Muscle of leg (tissue), 11 donors: ENCODE measurements around the gene NCSTN. TPM values are rescaled to one million over a fixed set of nuclear protein-coding genes. Genes with fewer than 3 reads are reported as not detected.

Source experiments
- DNase-seq: peaks from one replicate; pipeline ENCODE4 v3.0.0; 2013
- H3K27ac ChIP-seq: one replicate; pipeline ENCODE4 v1.5.1; 2013; ENCODE audit warnings: mild to moderate bottlenecking, low read length, control low read depth
- H3K27me3 ChIP-seq: one replicate; pipeline ENCODE4 v1.6.1; 2013; ENCODE audit warnings: low read length; ENCODE audit not compliant: control insufficient read depth, insufficient read depth
- H3K36me3 ChIP-seq: one replicate; pipeline ENCODE4 v1.6.1; 2013; ENCODE audit warnings: low read length; ENCODE audit not compliant: control insufficient read depth, insufficient read depth
- H3K4me1 ChIP-seq: one replicate; pipeline ENCODE4 v1.6.1; 2013; ENCODE audit warnings: low read length; ENCODE audit not compliant: control insufficient read depth, insufficient read depth
- H3K4me3 ChIP-seq: one replicate; pipeline ENCODE4 v1.5.1; 2013; ENCODE audit warnings: low read length, control low read depth
- H3K9me3 ChIP-seq: replicated peaks from 2 replicates; pipeline ENCODE4 v1.6.1; 2013; ENCODE audit warnings: low read depth, low read length; ENCODE audit not compliant: control insufficient read depth
- WGBS: methylation state at CpG from one replicate; pipeline ENCODE4 v1.1.5; 2013; ENCODE audit warnings: missing lambda C conversion rate; ENCODE audit not compliant: insufficient coverage; 5-methylcytosine and 5-hydroxymethylcytosine counted together
- polyA plus RNA-seq, 8 donors: library from polyadenylated mRNA; unstranded; fragments of 120-200 nt; gene quantifications; one replicate each; pipeline versions ENCODE4 v1.2.1 to v1.2.3, GENCODE V29; 2013; ENCODE audit warnings: inconsistent platforms in 1 of 8, low replicate concordance in 1 of 8; ENCODE audit not compliant: insufficient read length in 8 of 8, insufficient read depth in 1 of 8
- total RNA-seq: library from RNA; stranded (reverse); fragments of 120-200 nt; gene quantifications from one replicate; pipeline ENCODE4 v1.2.4, GENCODE V29; 2013

NCSTN gene
- total and polyA plus RNA-seq, 9 donors: 43.4 to 111 (median 98.4) TPM

- no peak for DNase-seq
- Histone ChIP-seq H3K27ac (no peak overlapping the region), H3K4me1 (peaks cover 19% of the 10 kb centered on the region), H3K4me3 (no peak overlapping the region), H3K9me3 (no peaks in the 10 kb centered on the region), H3K27me3 (no peaks in the 10 kb centered on the region), H3K36me3 (peaks cover 47% of the 10 kb centered on the region)
- no CpG with 5 or more reads among the region's 8 CpGs for WGBS
Observed at GRCh38 chr1:160360227-160360695, 17.1 kb downstream of the NCSTN start.

- no peaks in the 10 kb centered on the region for H3K27me3 ChIP-seq
- WGBS: 59% methylated on average over 1 of the region's 2 CpGs
- no peak for DNase-seq
Observed at GRCh38 chr1:160361199-160361598, 18.0 kb downstream of the NCSTN start.

GRCh38 chr1:160361814-160362167, 18.6 kb downstream of the NCSTN start:
- WGBS: no CpG with 5 or more reads among the region's 4 CpGs
- no peaks in the 10 kb centered on the region for H3K27me3 ChIP-seq
- DNase-seq: no peak

More at GRCh38 chr1:160361199-160361598, 18.0 kb downstream of the NCSTN start:
- H3K27ac ChIP-seq: no peak overlapping the region
- H3K9me3 ChIP-seq: no peaks in the 10 kb centered on the region
- H3K4me1 ChIP-seq: peaks cover 22% of the 10 kb centered on the region
- H3K4me3 ChIP-seq: no peak overlapping the region
- H3K36me3 ChIP-seq: peaks cover 38% of the 10 kb centered on the region

GRCh38 chr1:160362168-160362957, 19.2 kb downstream of the NCSTN start:
- H3K27me3 ChIP-seq: no peaks in the 10 kb centered on the region
- H3K4me1 ChIP-seq: peaks cover 30% of the 10 kb centered on the region
- H3K9me3 ChIP-seq: no peaks in the 10 kb centered on the region
- DNase-seq: no peak
- H3K4me3 ChIP-seq: no peak overlapping the region
- H3K36me3 ChIP-seq: peaks cover 26% of the 10 kb centered on the region
- WGBS: 43% methylated on average over 8 of the region's 9 CpGs
- H3K27ac ChIP-seq: peak overlapping the region; percentile 1

More at GRCh38 chr1:160361814-160362167, 18.6 kb downstream of the NCSTN start:
- Histone ChIP-seq H3K4me1 (peaks cover 27% of the 10 kb centered on the region), H3K36me3 (peaks cover 32% of the 10 kb centered on the region), H3K27ac (no peak overlapping the region), H3K4me3 (no peak overlapping the region), H3K9me3 (no peaks in the 10 kb centered on the region)

- Histone ChIP-seq H3K36me3 (peaks cover 20% of the 10 kb centered on the region), H3K9me3 (no peaks in the 10 kb centered on the region), H3K4me3 (no peak overlapping the region), H3K27me3 (no peaks in the 10 kb centered on the region), H3K27ac (no peak overlapping the region), H3K4me1 (peaks cover 30% of the 10 kb centered on the region)
- DNase-seq: no peak
- 36% methylated on average over 4 of the region's 5 CpGs for WGBS
Observed at GRCh38 chr1:160363010-160363409, 19.8 kb downstream of the NCSTN start.

- no peaks in the 10 kb centered on the region for H3K9me3 ChIP-seq
- no peak overlapping the region for H3K4me3 ChIP-seq
- H3K27me3 ChIP-seq: peaks cover 4% of the 10 kb centered on the region
- peaks cover 30% of the 10 kb centered on the region for H3K4me1 ChIP-seq
- WGBS: 50% methylated on average over 3 of the region's 12 CpGs
- peaks cover 11% of the 10 kb centered on the region for H3K36me3 ChIP-seq
- no peak overlapping the region for H3K27ac ChIP-seq
- no peak for DNase-seq
Observed at GRCh38 chr1:160363951-160364735, 21.0 kb downstream of the NCSTN start.

GRCh38 chr1:160365325-160365724, 22.1 kb downstream of the NCSTN start:
- Histone ChIP-seq H3K27me3 (peaks cover 4% of the 10 kb centered on the region), H3K4me1 (peaks cover 26% of the 10 kb centered on the region), H3K36me3 (peaks cover 6% of the 10 kb centered on the region), H3K27ac (no peak overlapping the region), H3K9me3 (no peaks in the 10 kb centered on the region), H3K4me3 (no peak overlapping the region)
- DNase-seq: no peak
- WGBS: no CpG with 5 or more reads among the region's 1 CpG

- no peaks in the 10 kb centered on the region for H3K36me3 ChIP-seq
- peak; percentile 40 for DNase-seq
- peaks cover 31% of the 10 kb centered on the region for H3K4me1 ChIP-seq
- H3K27ac ChIP-seq: peak within 1 kb of the TSS; percentile 20
- no CpG with 5 or more reads among the region's 15 CpGs for WGBS
- no peaks in the 10 kb centered on the region for H3K9me3 ChIP-seq
- peaks cover 6% of the 10 kb centered on the region for H3K27me3 ChIP-seq
- no peak within 1 kb of the TSS for H3K4me3 ChIP-seq
Observed at GRCh38 chr1:160366731-160367515, 23.7 kb downstream of the NCSTN start, which contains the start of gene NHLH1. NHLH1 (plus strand) TSS chr1:160367071; CDS start chr1:160370732, 3,661 bp downstream.

- Histone ChIP-seq H3K9me3 (no peaks in the 10 kb centered on the region), H3K4me3 (no peak overlapping the region), H3K36me3 (no peaks in the 10 kb centered on the region), H3K27ac (no peak overlapping the region), H3K4me1 (peaks cover 26% of the 10 kb centered on the region), H3K27me3 (peaks cover 6% of the 10 kb centered on the region)
- 65% methylated on average over 2 of the region's 4 CpGs for WGBS
- no peak for DNase-seq
Observed at GRCh38 chr1:160367516-160367900, 24.3 kb downstream of the NCSTN start.
